Femur (tissue), 1 donor: ENCODE data around the gene CYP2C8.
"Not testable (repeated sequence)": the region's sequence is repeated elsewhere in the genome, so short reads cannot be mapped to it uniquely, and the experiment has no call there.

ENCODE experiments used
- DNase-seq: peaks from one replicate; pipeline ENCODE4 v3.0.0-alpha.2; 2017

Gene CYP2C8

GRCh38 chr10:95069286-95069685 lies at the start of gene CYP2C8:
TSS of gene CYP2C8 (minus strand) at chr10:95069497. CDS start at chr10:95069402, 95 bp downstream.
- no peak for DNase-seq

DNA sequence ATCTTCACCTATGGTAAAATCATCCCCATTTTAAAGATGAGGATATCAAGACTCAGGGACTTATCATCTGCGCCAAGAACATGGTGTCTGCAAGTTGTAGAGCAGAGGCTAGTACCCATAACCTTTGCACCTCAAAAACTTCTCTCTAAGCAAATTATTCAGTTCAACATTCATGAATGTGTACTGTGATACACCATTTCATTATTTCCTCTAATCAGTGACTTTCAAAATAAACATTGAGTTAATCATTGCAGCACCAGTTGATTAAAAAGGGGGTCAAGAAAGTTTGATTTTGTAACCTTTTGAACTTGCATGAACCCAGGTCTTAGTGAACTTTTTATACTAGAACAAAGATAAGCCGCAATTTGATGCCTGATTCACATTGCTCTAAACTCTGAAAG lies 47.6 kb upstream of the CYP2C8 start:
- no peak for DNase-seq

DNA sequence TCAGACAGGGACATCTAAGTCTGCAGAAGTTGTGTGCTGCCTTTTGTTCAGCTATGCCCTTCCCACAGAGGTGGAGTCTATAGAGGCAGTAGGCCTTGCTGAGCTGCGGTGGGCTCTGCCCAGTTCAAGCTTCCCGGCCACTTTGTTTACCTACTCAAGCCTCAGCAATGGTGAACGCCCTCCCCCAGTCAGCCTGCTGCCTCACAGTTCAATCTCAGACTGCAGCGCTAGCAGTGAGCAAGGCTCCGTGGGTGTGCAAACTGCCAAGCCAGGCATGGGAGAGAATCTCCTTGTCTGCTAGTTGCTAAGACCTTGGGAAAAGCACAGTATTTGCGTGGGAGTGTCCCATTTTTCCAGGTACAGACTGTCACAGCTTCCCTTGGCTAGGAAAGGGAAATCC lies 41.5 kb upstream of the CYP2C8 start:
- not testable (repeated sequence) for DNase-seq

- no peak for DNase-seq
These were observed 28.5 kb upstream of the CYP2C8 start for GRCh38 chr10:95097805-95098204.

DNA sequence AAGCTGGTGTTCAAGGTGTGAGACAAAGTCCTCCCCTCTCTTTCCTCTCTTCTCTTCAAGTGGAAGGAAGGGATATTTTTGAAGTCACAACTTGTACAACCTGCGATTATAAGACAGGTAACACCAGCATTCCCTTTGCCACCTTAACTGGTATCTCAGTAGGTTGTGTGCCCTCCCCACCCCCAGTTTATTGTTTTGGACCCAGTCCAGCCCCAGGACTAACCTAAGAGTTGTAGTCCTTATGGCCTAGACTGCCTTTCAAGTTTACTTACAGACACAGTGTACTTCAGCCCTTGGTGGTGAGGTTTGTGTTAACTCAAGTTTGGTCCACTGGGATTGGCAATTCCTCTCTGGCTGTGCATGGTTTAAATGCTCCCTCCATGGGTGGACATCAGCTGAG lies 26.8 kb upstream of the CYP2C8 start:
- no peak for DNase-seq

DNA sequence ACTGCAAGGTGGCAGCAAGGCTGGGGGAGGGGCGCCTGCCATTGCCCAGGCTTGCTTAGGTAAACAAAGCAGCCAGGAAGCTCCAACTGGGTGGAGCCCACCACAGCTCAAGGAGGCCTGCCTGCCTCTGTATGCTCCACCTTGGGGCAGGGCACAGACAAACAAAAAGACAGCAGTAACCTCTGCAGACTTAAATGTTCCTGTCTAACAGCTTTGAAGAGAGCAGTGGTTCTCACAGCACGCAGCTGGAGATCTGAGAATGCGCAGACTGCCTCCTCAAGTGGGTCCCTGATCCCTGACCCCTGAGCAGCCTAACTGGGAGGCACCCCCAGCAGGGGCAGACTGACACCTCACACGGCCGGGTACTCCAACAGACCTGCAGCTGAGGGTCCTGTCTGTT lies 10.3 kb upstream of the CYP2C8 start:
- not testable (repeated sequence) for DNase-seq

DNA sequence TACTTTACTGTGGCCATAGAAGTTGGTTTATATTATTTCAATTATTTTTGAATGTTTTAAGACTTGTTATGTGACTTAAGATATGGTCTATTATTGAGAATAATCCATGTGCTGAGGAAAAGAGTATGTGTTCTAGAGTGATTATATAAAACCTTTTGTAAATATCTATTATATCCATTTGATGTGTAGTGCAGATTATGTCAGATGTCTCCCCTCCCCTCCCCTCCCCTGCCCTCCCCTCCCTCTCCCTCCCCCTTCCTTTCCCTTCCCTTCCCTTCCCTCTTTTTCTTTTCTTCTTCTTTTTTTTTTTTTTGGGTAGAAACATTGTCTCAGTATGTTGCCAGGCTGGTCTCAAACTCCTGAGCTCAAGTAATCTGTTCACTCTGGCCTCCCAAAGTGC lies 8.3 kb upstream of the CYP2C8 start:
- DNase-seq = no peak

DNA sequence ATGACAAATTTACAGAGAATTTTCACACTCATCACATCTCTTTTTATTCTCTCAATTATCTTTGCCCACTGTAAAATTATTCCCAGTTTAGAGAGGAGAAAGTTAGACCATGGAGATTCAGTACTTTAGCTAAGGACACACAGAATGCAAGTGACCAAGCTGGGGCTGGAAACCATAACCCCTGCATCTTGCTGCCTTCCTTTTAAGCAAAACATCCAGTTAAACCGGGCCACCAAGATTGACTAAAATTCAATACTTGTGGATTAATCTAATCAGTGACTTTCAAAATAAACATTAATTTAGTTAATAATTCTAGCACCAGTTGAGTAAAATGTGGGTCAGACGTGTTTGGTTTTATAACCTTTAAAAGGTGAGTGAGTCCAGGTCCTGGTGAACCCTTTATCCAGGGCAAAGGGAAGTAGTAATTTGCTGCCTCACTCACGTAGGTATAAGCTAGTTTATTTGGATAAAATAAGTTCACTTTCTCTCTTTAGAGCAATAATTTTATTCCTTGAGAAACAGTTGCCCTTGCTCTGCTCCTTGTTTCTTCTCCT lies 1.9 kb upstream of the CYP2C8 start:
- DNase-seq = no peak

GRCh38 chr10:95064125-95064524 lies 5.2 kb downstream of the CYP2C8 start:
- DNase-seq = not testable (repeated sequence)

DNA sequence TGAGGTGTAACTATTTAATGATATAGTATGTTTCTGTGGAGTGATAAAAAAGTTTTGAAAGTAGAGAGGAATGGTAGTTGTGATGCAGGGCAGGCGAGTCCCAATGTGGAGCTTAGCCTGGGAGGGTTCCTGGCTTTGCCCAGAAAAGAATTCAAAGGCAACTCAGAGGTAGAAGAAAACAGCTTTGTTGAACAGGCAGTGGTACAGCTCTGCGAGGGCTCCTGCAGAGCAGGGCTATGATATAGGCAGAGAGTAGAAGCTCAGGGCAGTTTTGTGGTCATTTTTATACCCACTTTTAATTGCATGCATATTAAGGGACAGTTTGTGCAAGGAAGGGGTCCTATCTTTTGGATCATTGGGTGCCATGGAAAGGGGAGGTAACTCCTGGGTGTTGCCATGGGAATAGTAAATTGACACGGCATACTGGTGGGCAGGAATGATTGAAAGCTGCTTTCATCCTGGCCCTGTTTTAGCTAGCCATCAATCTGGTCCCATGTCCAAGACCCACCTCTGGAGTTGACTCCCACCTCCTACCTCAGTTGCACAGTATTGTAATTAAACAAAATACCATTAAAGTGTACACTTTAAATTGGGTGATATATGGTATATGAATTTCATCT lies 12.4 kb downstream of the CYP2C8 start:
- no peak for DNase-seq

DNA sequence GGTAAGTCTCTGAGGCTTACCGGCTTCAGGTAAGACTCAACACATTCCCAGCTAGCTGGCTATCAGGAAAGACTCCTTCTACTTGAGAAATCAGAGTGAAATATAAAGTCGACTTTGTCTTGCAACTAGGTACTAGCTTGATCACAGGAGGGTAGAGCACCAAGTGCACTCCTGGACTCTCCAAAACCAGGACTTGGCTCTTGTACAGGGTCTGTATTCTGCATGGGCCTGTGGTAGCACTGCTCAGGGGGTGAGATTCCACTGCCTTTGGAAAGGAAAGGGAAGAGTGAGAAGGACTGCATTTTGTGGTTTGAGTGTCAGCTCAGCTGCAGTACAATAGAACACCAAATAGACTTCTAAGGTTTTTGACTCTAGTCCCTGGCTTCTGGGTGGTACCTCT lies 19.4 kb downstream of the CYP2C8 start:
- no peak for DNase-seq

- DNase-seq = no peak
These were observed 21.1 kb downstream of the CYP2C8 start for GRCh38 chr10:95048206-95048605.

- no peak for DNase-seq
These were observed 30.0 kb downstream of the CYP2C8 start for GRCh38 chr10:95039281-95039680.

- DNase-seq = no peak
These were observed 33.7 kb downstream of the CYP2C8 start for GRCh38 chr10:95035332-95036295.

- no peak for DNase-seq
These were observed 34.9 kb downstream of the CYP2C8 start for GRCh38 chr10:95034401-95034800.

DNA sequence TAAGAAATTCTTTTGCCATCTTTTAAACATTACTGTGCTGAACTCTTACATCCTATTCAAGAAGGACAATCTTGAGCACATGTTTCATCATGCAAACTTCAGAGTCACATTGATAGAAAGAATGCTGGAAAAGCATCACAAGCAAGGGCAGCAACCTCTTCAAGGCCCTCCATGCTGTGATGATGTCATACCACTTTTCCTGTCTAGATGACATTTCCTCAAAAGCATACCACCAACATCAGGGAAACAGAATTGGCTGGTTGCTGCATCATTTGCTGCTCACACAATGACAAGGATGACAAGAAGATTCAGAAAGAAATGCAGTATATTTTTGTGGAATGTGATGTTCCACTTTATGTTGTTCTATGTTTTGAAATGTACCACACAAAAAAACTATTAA lies 37.6 kb downstream of the CYP2C8 start:
- DNase-seq = no peak

GRCh38 chr10:95026461-95026860 lies 42.8 kb downstream of the CYP2C8 start:
- no peak for DNase-seq

- DNase-seq = no peak
These were observed 71.5 kb downstream of the CYP2C8 start for GRCh38 chr10:94997741-94998174.

GRCh38 chr10:94992811-94993210 lies 76.5 kb downstream of the CYP2C8 start:
- DNase-seq = no peak

- no peak for DNase-seq
These were observed 77.9 kb downstream of the CYP2C8 start for GRCh38 chr10:94991243-94991888.

GRCh38 chr10:94989192-94989591 lies 80.1 kb downstream of the CYP2C8 start:
- DNase-seq = no peak
